ENCODE data around the gene YWHAG. TPM values are rescaled to one million over a fixed set of nuclear protein-coding genes. Genes with fewer than 3 reads are reported as not detected.

The YWHAG gene
- total and polyA plus RNA-seq, 9 of the 15 experiments (the other 6 are each of a cell fraction or from before 2014, with no cell fraction given), result 30.4 to 246 (median 94.5) TPM

- TF ChIP-seq ZMIZ1 (IDR thresholded peaks at IDR 0.05; ENCODE audit: low read depth in 2 of 2, low read length in 2 of 2) (no peak), ZNF316 (IDR thresholded peaks at IDR 0.05) (no peak; the same call in 1 of the 2 replicates), ZNF134 (CRISPR knock-in tag; conservative IDR thresholded peaks at IDR 0.05) (no peak), RBFOX2 (IDR thresholded peaks at IDR 0.05; ENCODE audit: low read depth, low read length) (peak; percentile 95), SMAD1 (IDR thresholded peaks at IDR 0.05; ENCODE audit: low read depth, low read length, partially characterized antibody) (peak; percentile 96), CREB3L1 (IDR thresholded peaks at IDR 0.05; ENCODE audit: borderline replicate concordance, low read depth) (peak; percentile 48; the same call in 1 of the 2 replicates), XRCC4 (IDR thresholded peaks at IDR 0.05; ENCODE audit: extremely low read depth, insufficient read depth, insufficient read length) (no peak), ZNF408 (CRISPR knock-in tag; IDR thresholded peaks at IDR 0.05; ENCODE audit: low read depth) (no peak), TAF9B (IDR thresholded peaks at IDR 0.05; ENCODE audit: partially characterized antibody) (no peak), TCFL5 (CRISPR knock-in tag; conservative IDR thresholded peaks at IDR 0.05) (no peak), NR2C1 (IDR thresholded peaks at IDR 0.05) (no peak), NR2C1 (tag; IDR thresholded peaks at IDR 0.05) (no peak), XRCC3 (IDR thresholded peaks at IDR 0.05) (no peak), SETDB1 (IDR thresholded peaks at IDR 0.05; ENCODE audit: low read length) (no peak)
- TF ChIP-seq, protein P1, sequence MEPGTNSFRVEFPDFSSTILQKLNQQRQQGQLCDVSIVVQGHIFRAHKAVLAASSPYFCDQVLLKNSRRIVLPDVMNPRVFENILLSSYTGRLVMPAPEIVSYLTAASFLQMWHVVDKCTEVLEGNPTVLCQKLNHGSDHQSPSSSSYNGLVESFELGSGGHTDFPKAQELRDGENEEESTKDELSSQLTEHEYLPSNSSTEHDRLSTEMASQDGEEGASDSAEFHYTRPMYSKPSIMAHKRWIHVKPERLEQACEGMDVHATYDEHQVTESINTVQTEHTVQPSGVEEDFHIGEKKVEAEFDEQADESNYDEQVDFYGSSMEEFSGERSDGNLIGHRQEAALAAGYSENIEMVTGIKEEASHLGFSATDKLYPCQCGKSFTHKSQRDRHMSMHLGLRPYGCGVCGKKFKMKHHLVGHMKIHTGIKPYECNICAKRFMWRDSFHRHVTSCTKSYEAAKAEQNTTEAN (CRISPR knock-in tag; IDR thresholded peaks at IDR 0.05), result no peak
- TF ChIP-seq, protein P2, sequence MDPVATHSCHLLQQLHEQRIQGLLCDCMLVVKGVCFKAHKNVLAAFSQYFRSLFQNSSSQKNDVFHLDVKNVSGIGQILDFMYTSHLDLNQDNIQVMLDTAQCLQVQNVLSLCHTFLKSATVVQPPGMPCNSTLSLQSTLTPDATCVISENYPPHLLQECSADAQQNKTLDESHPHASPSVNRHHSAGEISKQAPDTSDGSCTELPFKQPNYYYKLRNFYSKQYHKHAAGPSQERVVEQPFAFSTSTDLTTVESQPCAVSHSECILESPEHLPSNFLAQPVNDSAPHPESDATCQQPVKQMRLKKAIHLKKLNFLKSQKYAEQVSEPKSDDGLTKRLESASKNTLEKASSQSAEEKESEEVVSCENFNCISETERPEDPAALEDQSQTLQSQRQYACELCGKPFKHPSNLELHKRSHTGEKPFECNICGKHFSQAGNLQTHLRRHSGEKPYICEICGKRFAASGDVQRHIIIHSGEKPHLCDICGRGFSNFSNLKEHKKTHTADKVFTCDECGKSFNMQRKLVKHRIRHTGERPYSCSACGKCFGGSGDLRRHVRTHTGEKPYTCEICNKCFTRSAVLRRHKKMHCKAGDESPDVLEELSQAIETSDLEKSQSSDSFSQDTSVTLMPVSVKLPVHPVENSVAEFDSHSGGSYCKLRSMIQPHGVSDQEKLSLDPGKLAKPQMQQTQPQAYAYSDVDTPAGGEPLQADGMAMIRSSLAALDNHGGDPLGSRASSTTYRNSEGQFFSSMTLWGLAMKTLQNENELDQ (CRISPR knock-in tag; IDR thresholded peaks at IDR 0.05; ENCODE audit: borderline replicate concordance), result no peak
- TF ChIP-seq, protein P3, sequence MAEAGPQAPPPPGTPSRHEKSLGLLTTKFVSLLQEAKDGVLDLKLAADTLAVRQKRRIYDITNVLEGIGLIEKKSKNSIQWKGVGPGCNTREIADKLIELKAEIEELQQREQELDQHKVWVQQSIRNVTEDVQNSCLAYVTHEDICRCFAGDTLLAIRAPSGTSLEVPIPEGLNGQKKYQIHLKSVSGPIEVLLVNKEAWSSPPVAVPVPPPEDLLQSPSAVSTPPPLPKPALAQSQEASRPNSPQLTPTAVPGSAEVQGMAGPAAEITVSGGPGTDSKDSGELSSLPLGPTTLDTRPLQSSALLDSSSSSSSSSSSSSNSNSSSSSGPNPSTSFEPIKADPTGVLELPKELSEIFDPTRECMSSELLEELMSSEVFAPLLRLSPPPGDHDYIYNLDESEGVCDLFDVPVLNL (CRISPR knock-in tag; IDR thresholded peaks at IDR 0.05; ENCODE audit: low read depth), result no peak; the same call in 1 of the 2 replicates
These were observed 38.8 kb upstream of the YWHAG start (continued) for GRCh38 chr7:76397409-76398183.
